Activated gamma-delta T cell treated with anti-CD3 and anti-CD28 coated beads, Interleukin-2, amount 50 U/mL, for 16 hours (primary cell): ENCODE data around the gene PTP4A1.
A peak's percentile ranks its signal among the peaks of the same experiment; 100 is the strongest.
"Not testable (repeated sequence)": the region's sequence is repeated elsewhere in the genome, so short reads cannot be mapped to it uniquely, and the experiment has no call there.

ENCODE experiments used
- DNase-seq: peaks from one replicate; pipeline ENCODE4 v3.0.0-alpha.2; 2020; ENCODE audit warnings: low read depth

The PTP4A1 gene

GRCh38 chr6:63582579-63583231 is 10.4 kb downstream of the PTP4A1 start:
- DNase-seq: no peak

GRCh38 chr6:63584125-63584514 is 11.8 kb downstream of the PTP4A1 start:
- DNase-seq: no peak

DNA sequence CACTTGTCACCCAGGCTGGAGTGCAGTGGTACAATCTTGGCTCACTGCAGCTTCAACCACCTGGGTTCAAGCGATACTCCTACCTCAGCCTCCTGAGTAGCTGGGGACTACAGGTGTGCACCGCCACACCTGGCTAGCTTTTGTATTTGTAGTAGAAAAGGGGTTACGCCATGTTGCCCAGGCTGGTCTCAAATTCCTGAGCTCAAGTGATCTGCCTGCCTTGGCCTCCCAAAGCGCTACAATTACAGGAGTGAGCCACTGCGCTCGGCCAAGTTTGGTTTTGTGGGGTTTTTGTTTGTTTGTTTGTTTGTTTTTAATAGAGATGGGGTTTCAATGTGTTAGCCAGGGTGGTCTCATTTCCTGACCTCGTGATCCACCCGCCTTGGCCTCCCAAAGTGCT is 12.3 kb downstream of the PTP4A1 start:
- no peak for DNase-seq

DNA sequence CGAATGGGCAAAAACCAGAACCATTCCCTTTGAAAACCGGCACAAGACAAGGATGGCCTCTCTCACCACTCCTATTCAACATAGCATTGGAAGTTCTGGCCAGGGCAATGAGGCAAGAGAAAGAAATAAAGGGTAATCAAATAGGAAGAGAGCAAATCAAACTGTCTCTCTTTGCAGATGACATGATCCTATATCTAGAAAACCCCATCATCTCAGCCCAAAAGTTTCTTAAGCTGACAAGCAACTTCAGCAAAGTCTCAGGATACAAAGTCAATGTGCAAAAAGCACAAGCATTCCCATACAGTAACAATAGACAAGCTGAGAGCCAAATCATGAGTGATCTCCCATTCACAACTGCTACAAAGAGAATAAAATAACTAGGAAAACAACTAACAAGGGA is 13.4 kb downstream of the PTP4A1 start:
- not testable (repeated sequence) for DNase-seq

- no peak for DNase-seq
Observed at GRCh38 chr6:63589952-63590411, 17.7 kb downstream of the PTP4A1 start.

GRCh38 chr6:63592886-63593285 is 20.6 kb downstream of the PTP4A1 start:
- DNase-seq: no peak

DNA sequence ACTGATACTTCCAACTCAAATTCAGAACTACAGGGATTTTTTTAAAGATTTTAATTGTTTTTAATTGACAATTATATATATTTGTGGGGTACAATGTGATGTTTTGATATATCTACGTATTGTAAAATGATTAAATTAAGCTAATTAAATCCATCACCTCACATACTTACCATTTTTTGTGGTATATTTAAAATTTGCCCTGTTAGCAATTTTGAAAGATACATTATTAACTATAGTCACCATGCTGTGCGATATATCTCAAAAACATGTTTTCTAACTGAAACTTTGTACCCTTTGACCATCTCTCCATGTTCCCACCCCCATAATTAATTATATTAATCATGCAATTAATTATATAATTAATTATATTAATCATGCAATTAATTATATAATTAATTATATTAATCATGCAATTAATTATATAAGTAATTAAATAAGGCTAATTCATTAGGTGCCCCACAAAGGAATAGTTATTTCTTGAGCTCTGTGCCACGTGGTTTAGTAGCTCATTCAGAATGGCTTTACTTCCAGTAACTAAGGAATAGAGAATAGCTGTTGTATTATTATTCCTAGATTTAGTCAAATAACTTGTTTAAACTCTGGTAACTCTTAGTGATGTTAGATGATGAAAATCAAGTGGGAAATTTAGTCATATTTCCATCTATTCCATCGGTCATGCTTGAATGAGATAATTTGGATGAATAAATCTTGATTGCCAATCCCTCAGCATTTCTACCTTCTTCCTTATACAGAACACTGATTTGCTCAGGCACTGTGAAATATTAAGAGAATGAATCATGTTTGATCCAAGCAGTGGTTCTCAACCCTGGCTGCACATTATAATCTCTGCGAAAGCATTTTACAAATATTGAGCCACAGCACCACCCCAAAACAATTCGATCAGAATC is 25.1 kb downstream of the PTP4A1 start:
- DNase-seq: no peak

- peak; percentile 58 for DNase-seq
Observed at GRCh38 chr6:63598049-63599036, 26.1 kb downstream of the PTP4A1 start.

- no peak for DNase-seq
Observed at GRCh38 chr6:63599243-63599642, 27.0 kb downstream of the PTP4A1 start.

DNA sequence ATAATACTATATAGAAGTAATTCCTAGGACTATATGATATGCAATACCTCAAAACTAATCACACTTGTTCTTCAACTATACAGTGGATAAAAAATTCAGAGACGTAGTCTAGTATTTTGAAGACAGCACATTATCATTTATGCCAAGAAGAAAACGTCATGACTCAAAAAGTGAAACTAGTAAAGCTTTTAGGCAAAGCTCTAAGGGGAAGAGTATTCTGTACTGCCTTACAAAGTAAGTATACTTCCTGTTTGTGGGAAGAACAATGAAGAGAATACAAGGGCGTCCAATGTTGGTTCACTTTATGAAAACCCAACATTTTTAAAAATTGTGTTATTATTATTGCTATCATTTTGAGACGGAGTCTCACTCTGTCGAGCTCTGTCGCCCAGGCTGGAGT is 27.9 kb downstream of the PTP4A1 start:
- no peak for DNase-seq

GRCh38 chr6:63609231-63609630 is 37.0 kb downstream of the PTP4A1 start:
- no peak for DNase-seq

- DNase-seq: no peak
Observed at GRCh38 chr6:63610944-63611343, 38.7 kb downstream of the PTP4A1 start.

- no peak for DNase-seq
Observed at GRCh38 chr6:63611560-63611959, 39.3 kb downstream of the PTP4A1 start.

GRCh38 chr6:63615590-63615989 is 43.3 kb downstream of the PTP4A1 start:
- no peak for DNase-seq
